CD14-positive monocyte (primary cell): ENCODE measurements around the gene ZNF133. TPM values are rescaled to one million over a fixed set of nuclear protein-coding genes. Genes with fewer than 3 reads are reported as not detected.
"Not testable (repeated sequence)": the region's sequence is repeated elsewhere in the genome, so short reads cannot be mapped to it uniquely, and the experiment has no call there.

Experiments used
- DNase-seq, 3 donors: peaks; one replicate each; pipeline ENCODE4 v3.0.0-alpha.2; 2011 to 2022
- H2AFZ ChIP-seq: 2 replicates; pipeline ENCODE4 v1.6.0; 2012; ENCODE audit warnings: mild to moderate bottlenecking, low read depth, low read length, inconsistent platforms; ENCODE audit not compliant: insufficient read depth, poor library complexity, severe bottlenecking
- H3K27ac ChIP-seq, 2 donors: 1 replicate in 1 of 2; 2 replicates in 1 of 2; pipeline ENCODE4 v1.5.1; 2012 to 2013; ENCODE audit warnings: low read length in 2 of 2, control low read depth in 1 of 2, inconsistent platforms in 1 of 2, low read depth in 1 of 2, mild to moderate bottlenecking in 1 of 2
- H3K27me3 ChIP-seq, 2 donors: one replicate each; pipeline versions ENCODE4 v1.6.0 to v1.6.1; 2011 to 2013; ENCODE audit warnings: low read length in 2 of 2; ENCODE audit not compliant: control insufficient read depth in 2 of 2, insufficient read depth in 2 of 2
- H3K36me3 ChIP-seq, 2 donors: replicated peaks in 1 of 2; 1 replicate in 1 of 2; 2 replicates in 1 of 2; pipeline versions ENCODE4 v1.5.1 to v1.6.1; 2012 to 2013; ENCODE audit warnings: low read length in 2 of 2, control low read depth in 1 of 2, inconsistent platforms in 1 of 2, mild to moderate bottlenecking in 1 of 2; ENCODE audit not compliant: insufficient read depth in 2 of 2, control insufficient read depth in 1 of 2
- H3K4me1 ChIP-seq, 2 donors: 1 replicate in 1 of 2; 2 replicates in 1 of 2; pipeline versions ENCODE4 v1.5.1 to v1.6.1; 2012 to 2013; ENCODE audit warnings: low read length in 2 of 2, control low read depth in 1 of 2, inconsistent platforms in 1 of 2, mild to moderate bottlenecking in 1 of 2, moderate library complexity in 1 of 2; ENCODE audit not compliant: insufficient read depth in 2 of 2, control insufficient read depth in 1 of 2
- H3K4me2 ChIP-seq: replicated peaks from 2 replicates; pipeline ENCODE3; 2012; ENCODE audit warnings: low read length, moderate library complexity, mild to moderate bottlenecking; ENCODE audit not compliant: poor library complexity, severe bottlenecking; ENCODE audit errors: extremely low read depth
- H3K4me3 ChIP-seq, 3 experiments: fragments of 200-600 bp in 1 of 3; sonication (generic) in 1 of 3; replicated peaks in 1 of 3; 1 replicate in 2 of 3; 2 replicates in 1 of 3; pipeline ENCODE4 v1.5.1; 2011 to 2013; ENCODE audit warnings: low read length in 3 of 3, mild to moderate bottlenecking in 3 of 3, control low read depth in 2 of 3, low read depth in 2 of 3, inconsistent platforms in 1 of 3, moderate library complexity in 1 of 3
- H3K79me2 ChIP-seq: 2 replicates; pipeline ENCODE4 v1.6.0; 2012; ENCODE audit warnings: mild to moderate bottlenecking, control low read depth, inconsistent platforms, low read length, moderate library complexity; ENCODE audit not compliant: insufficient read depth
- H3K9ac ChIP-seq: 2 replicates; pipeline ENCODE4 v1.6.0; 2017; ENCODE audit warnings: low read length, mild to moderate bottlenecking; ENCODE audit not compliant: insufficient read depth, poor library complexity, severe bottlenecking
- H3K9me3 ChIP-seq, 2 donors: replicated peaks in 1 of 2; 1 replicate in 1 of 2; 2 replicates in 1 of 2; pipeline versions ENCODE4 v1.5.1 to v1.6.1; 2012 to 2013; ENCODE audit warnings: low read length in 2 of 2, control low read depth in 1 of 2; ENCODE audit not compliant: control insufficient read depth in 1 of 2, insufficient read depth in 1 of 2
- H4K20me1 ChIP-seq: 2 replicates; pipeline ENCODE4 v1.6.0; 2012; ENCODE audit warnings: mild to moderate bottlenecking, low read length, control low read depth, moderate library complexity; ENCODE audit not compliant: insufficient read depth
- H3K27ac Mint-ChIP-seq, 7 donors: one replicate each; pipeline ENCODE4 v1.8.0; 2020; ENCODE audit warnings: mild to moderate bottlenecking in 7 of 7, mixed read lengths in 7 of 7, moderate library complexity in 6 of 7, inconsistent platforms in 2 of 7
- H3K27me3 Mint-ChIP-seq, 3 donors: one replicate each; pipeline ENCODE4 v1.8.0; 2021 to 2022; ENCODE audit warnings: low read depth in 3 of 3, mild to moderate bottlenecking in 3 of 3, mixed read lengths in 3 of 3, moderate library complexity in 3 of 3, inconsistent platforms in 1 of 3
- H3K36me3 Mint-ChIP-seq, 2 donors: one replicate each; pipeline ENCODE4 v1.8.0; 2020; ENCODE audit warnings: mixed read lengths in 2 of 2, inconsistent platforms in 1 of 2, mild to moderate bottlenecking in 1 of 2
- H3K4me1 Mint-ChIP-seq: one replicate; pipeline ENCODE4 v1.8.0; 2020; ENCODE audit warnings: mild to moderate bottlenecking, mixed read lengths
- H3K4me3 Mint-ChIP-seq, 2 donors: one replicate each; pipeline ENCODE4 v1.8.0; 2020; ENCODE audit warnings: mild to moderate bottlenecking in 2 of 2, mixed read lengths in 2 of 2, moderate library complexity in 1 of 2
- H3K9me3 Mint-ChIP-seq, 7 donors: one replicate each; pipeline ENCODE4 v1.8.0; 2020 to 2022; ENCODE audit warnings: mixed read lengths in 7 of 7, mild to moderate bottlenecking in 6 of 7, moderate library complexity in 6 of 7, inconsistent platforms in 2 of 7
- CTCF ChIP-seq: fragments of 200-600 bp; IDR thresholded peaks from one replicate; pipeline ENCODE4 v1.8.0; 2022; ENCODE audit warnings: antibody characterized with exemption, mild to moderate bottlenecking
- WGBS: methylation state at CpG from one replicate; pipeline ENCODE4 v1.1.5; 2013; ENCODE audit warnings: missing lambda C conversion rate; ENCODE audit not compliant: insufficient coverage; 5-methylcytosine and 5-hydroxymethylcytosine counted together
- intact Hi-C, 2 donors: fragments of 100-400 bp; cut with micrococcal nuclease; formaldehyde crosslinking; loops; one replicate each; pipeline versions ENCODE4 v1.15.0 to v1.15.1; 2023
- polyA plus RNA-seq, 3 donors: library from polyadenylated mRNA; depleted of rRNA in 1 of 3; unstranded in 2 of 3; stranded (reverse) in 1 of 3; fragments of 300-500 nt in 2 of 3; fragments of >200 nt in 1 of 3; fragmentation: Illumina TruSeq in 2 of 3; gene quantifications; 1 replicate in 2 of 3; 2 replicates in 1 of 3; pipeline ENCODE4 v1.2.3, GENCODE V29; 2012 to 2021

The ZNF133 gene
- polyA plus RNA-seq, 3 donors = 1.7 to 9.7 (median 3.4) TPM

GRCh38 chr20:18272451-18272850, 15.9 kb upstream of the ZNF133 start:
- H2AFZ ChIP-seq = no peak overlapping the region
- H3K4me2 ChIP-seq = no peak overlapping the region
- WGBS = 65% methylated on average over 6 of the region's 6 CpGs
- H3K9ac ChIP-seq = no peak overlapping the region
- no peak overlapping the region for H3K4me3 ChIP-seq
- H3K27ac ChIP-seq = no peak overlapping the region
- intact Hi-C loops = loop anchor here in 1 of 2 donors (10.0 kb wide), 1 partner anchor 768 kb away; no protein-coding TSS in a partner anchor
- DNase-seq = peak in 1 of 3 donors; percentile 11
- peak overlapping the region in 1 of 7 donors; percentile 68 for H3K27ac Mint-ChIP-seq
- TF ChIP-seq CTCF = no peak
- H3K27me3 Mint-ChIP-seq = peaks cover 10 to 20% (median 15%) of the 10 kb centered on the region in 3 donors
- no peaks in the 10 kb centered on the region for H4K20me1 ChIP-seq
- peaks cover 6% of the 10 kb centered on the region for H3K4me1 Mint-ChIP-seq
- no peaks in the 10 kb centered on the region for H3K79me2 ChIP-seq
- H3K9me3 Mint-ChIP-seq = peaks cover 0 to 2% (median 0%) of the 10 kb centered on the region in 7 donors
- peaks cover 0 to 6% of the 10 kb centered on the region in 2 donors for H3K4me1 ChIP-seq
- H3K9me3 ChIP-seq = no peaks in the 10 kb centered on the region
- H3K36me3 Mint-ChIP-seq = no peaks in the 10 kb centered on the region
- no peak overlapping the region for H3K4me3 Mint-ChIP-seq
- H3K36me3 ChIP-seq = no peaks in the 10 kb centered on the region
- peaks cover 2 to 3% of the 10 kb centered on the region in 2 donors for H3K27me3 ChIP-seq

GRCh38 chr20:18273738-18274137, 14.6 kb upstream of the ZNF133 start:
- Mint-ChIP-seq H3K27ac (no peak overlapping the region), H3K36me3 (no peaks in the 10 kb centered on the region), H3K27me3 (peaks cover 8 to 15% (median 10%) of the 10 kb centered on the region in 3 donors), H3K4me1 (peaks cover 6% of the 10 kb centered on the region), H3K9me3 (peaks cover 0 to 2% (median 0%) of the 10 kb centered on the region in 7 donors), H3K4me3 (peak overlapping the region in 1 of 2 donors; percentile 31)
- H3K27ac ChIP-seq = no peak overlapping the region
- no peaks in the 10 kb centered on the region for H3K36me3 ChIP-seq
- H3K4me2 ChIP-seq = no peak overlapping the region
- H3K79me2 ChIP-seq = no peaks in the 10 kb centered on the region
- intact Hi-C loops = loop anchor here in 1 of 2 donors (10.0 kb wide), 1 partner anchor 769 kb away; no protein-coding TSS in a partner anchor
- no peak overlapping the region for H3K4me3 ChIP-seq
- peaks cover 0 to 5% of the 10 kb centered on the region in 2 donors for H3K27me3 ChIP-seq
- H4K20me1 ChIP-seq = no peaks in the 10 kb centered on the region
- DNase-seq = no peak
- H3K9ac ChIP-seq = no peak overlapping the region
- no peak for TF ChIP-seq CTCF
- H2AFZ ChIP-seq = no peak overlapping the region
- H3K4me1 ChIP-seq = peaks cover 0 to 6% of the 10 kb centered on the region in 2 donors
- H3K9me3 ChIP-seq = no peaks in the 10 kb centered on the region

- DNase-seq, H3K9ac ChIP-seq, H3K27ac Mint-ChIP-seq, H3K27ac ChIP-seq, H2AFZ ChIP-seq, H3K4me2 ChIP-seq, H3K4me1 ChIP-seq, H4K20me1 ChIP-seq, H3K36me3 Mint-ChIP-seq, H3K79me2 ChIP-seq, H3K36me3 ChIP-seq, H3K4me3 ChIP-seq, H3K9me3 Mint-ChIP-seq, H3K9me3 ChIP-seq, H3K4me3 Mint-ChIP-seq, H3K27me3 ChIP-seq: not testable (repeated sequence)
- H3K4me1 Mint-ChIP-seq = peaks cover 13% of the 10 kb centered on the region
- intact Hi-C loops = loop anchor here in 1 of 2 donors (10.0 kb wide), 1 partner anchor 771 kb away; no protein-coding TSS in a partner anchor
- H3K27me3 Mint-ChIP-seq = peaks cover 8 to 18% (median 9%) of the 10 kb centered on the region in 3 donors
- 85% methylated on average over 6 of the region's 7 CpGs for WGBS
These were observed 12.4 kb upstream of the ZNF133 start for GRCh38 chr20:18275960-18276359.
